SK-N-SH (cell line): ENCODE measurements around the gene ATP6V0B. TPM values are rescaled to one million over a fixed set of nuclear protein-coding genes. Genes with fewer than 3 reads are reported as not detected.

Experiments used
- CTCF ChIA-PET: fragments of 300-600, 350-600 bp; formaldehyde crosslinking; extraction: SDS; loops from one replicate; lab custom pipeline; 2021; lab: Yijun Ruan, JAX
- POLR2A ChIA-PET: fragments of 350-600 bp; sonication (Branson Sonifier 250); formaldehyde crosslinking; extraction: SDS; loops from one replicate; lab custom pipeline; 2020; ENCODE audit warnings: antibody characterized with exemption, inconsistent platforms; lab: Yijun Ruan, JAX
- DNase-seq: peaks from one replicate; pipeline ENCODE4 v3.0.0; 2012
- H2AFZ ChIP-seq: fragments of 200-600 bp; sonication (generic); 2 replicates; pipeline ENCODE4 v1.8.1; 2016; ENCODE audit warnings: antibody characterized with exemption, mild to moderate bottlenecking, low read depth
- H3F3A ChIP-seq: fragments of 200-600 bp; sonication (generic); replicated peaks from 2 replicates; pipeline ENCODE3; 2016; ENCODE audit warnings: antibody characterized with exemption, mild to moderate bottlenecking; ENCODE audit not compliant: insufficient read depth
- H3K27ac ChIP-seq, 2 experiments: fragments of 200-500 bp in 1 of 2; fragments of 200-600 bp in 1 of 2; sonication (Bioruptor generic) in 1 of 2; sonication (generic), shearing (Covaris generic) in 1 of 2; 2 replicates each; pipeline versions ENCODE4 v1.5.1 to v1.6.1; 2014 to 2016; ENCODE audit warnings: low read depth in 2 of 2, inconsistent platforms in 1 of 2, low read length in 1 of 2, mild to moderate bottlenecking in 1 of 2, mixed read lengths in 1 of 2
- H3K27me3 ChIP-seq: fragments of 200-600 bp; sonication (generic), shearing (Covaris generic); 2 replicates; pipeline ENCODE4 v1.6.1; 2016; ENCODE audit warnings: mixed run types; ENCODE audit not compliant: insufficient read depth
- H3K36me3 ChIP-seq, 2 experiments: fragments of 200-500 bp in 1 of 2; fragments of 200-600 bp in 1 of 2; sonication (Bioruptor generic) in 1 of 2; sonication (generic) in 1 of 2; replicated peaks in 1 of 2; 2 replicates each; pipeline versions ENCODE3 to v1.5.1; 2014 to 2016; ENCODE audit warnings: low read length in 1 of 2, mild to moderate bottlenecking in 1 of 2; ENCODE audit not compliant: insufficient read depth in 2 of 2, control insufficient read depth in 1 of 2
- H3K4me1 ChIP-seq, 2 experiments: fragments of 200-500 bp in 1 of 2; fragments of 200-600 bp in 1 of 2; sonication (Bioruptor generic) in 1 of 2; sonication (generic), shearing (Covaris generic) in 1 of 2; 2 replicates each; pipeline versions ENCODE4 v1.5.1 to v1.6.1; 2014 to 2016; ENCODE audit warnings: low read depth in 1 of 2, low read length in 1 of 2, mixed run types in 1 of 2; ENCODE audit not compliant: insufficient read depth in 2 of 2, control insufficient read depth in 1 of 2
- H3K4me2 ChIP-seq: fragments of 200-600 bp; sonication (generic), shearing (Covaris generic); 2 replicates; pipeline ENCODE4 v1.6.1; 2017; ENCODE audit warnings: mixed run types
- H3K4me3 ChIP-seq, 2 experiments: fragments of 200-500 bp in 1 of 2; fragments of 200-600 bp in 1 of 2; sonication (Bioruptor generic) in 1 of 2; sonication (generic), shearing (Covaris generic) in 1 of 2; 2 replicates each; pipeline versions ENCODE4 v1.5.1 to v1.8.1; 2014 to 2016; ENCODE audit warnings: low read depth in 2 of 2, inconsistent platforms in 1 of 2, low read length in 1 of 2, mild to moderate bottlenecking in 1 of 2, mixed read lengths in 1 of 2, moderate library complexity in 1 of 2
- H3K79me2 ChIP-seq: fragments of 200-600 bp; sonication (generic); 2 replicates; pipeline ENCODE4 v1.8.1; 2017; ENCODE audit warnings: mild to moderate bottlenecking; ENCODE audit not compliant: insufficient read depth
- H3K9ac ChIP-seq: fragments of 200-600 bp; sonication (generic); 2 replicates; pipeline ENCODE4 v1.6.1; 2017; ENCODE audit warnings: mixed run types
- H3K9me2 ChIP-seq: fragments of 200-600 bp; sonication (generic); 2 replicates; pipeline ENCODE4 v1.6.1; 2017; ENCODE audit warnings: mixed run types
- H3K9me3 ChIP-seq: fragments of 200-600 bp; sonication (generic); 2 replicates; pipeline ENCODE4 v1.6.1; 2017; ENCODE audit warnings: mixed run types, mild to moderate bottlenecking, moderate library complexity
- H4K20me1 ChIP-seq: fragments of 200-600 bp; sonication (generic); 2 replicates; pipeline ENCODE4 v1.6.1; 2017; ENCODE audit warnings: mild to moderate bottlenecking, mixed run types; ENCODE audit not compliant: insufficient read depth
- ELF1 ChIP-seq: IDR thresholded peaks from 2 replicates; pipeline ENCODE4 v1.4.0; 2012
- EP300 ChIP-seq, 2 experiments: IDR thresholded peaks; 2 replicates each; pipeline versions ENCODE4 v1.4.0 to v1.6.1; 2012; ENCODE audit warnings: borderline replicate concordance in 1 of 2, low read depth in 1 of 2, low read length in 1 of 2
- FOXJ3 ChIP-seq: sonication (generic); formaldehyde crosslinking; IDR thresholded peaks from 2 replicates; pipeline ENCODE4 v1.5.1; 2020; ENCODE audit warnings: mild to moderate bottlenecking, missing genetic modification reagents
- FOXM1 ChIP-seq: IDR thresholded peaks from 2 replicates; pipeline ENCODE4 v1.4.0; 2012; ENCODE audit warnings: low read depth, mild to moderate bottlenecking
- GABPA ChIP-seq: IDR thresholded peaks from 2 replicates; pipeline ENCODE4 v1.4.0; 2012; ENCODE audit warnings: low read depth, mild to moderate bottlenecking
- GATA2 ChIP-seq: sonication (generic); formaldehyde crosslinking; IDR thresholded peaks from 2 replicates; pipeline ENCODE4 v1.5.0; 2020; ENCODE audit warnings: mild to moderate bottlenecking, missing genetic modification reagents
- MEF2A ChIP-seq: IDR thresholded peaks from 2 replicates; pipeline ENCODE4 v1.4.0; 2012; ENCODE audit warnings: low read depth, borderline replicate concordance
- MXI1 ChIP-seq: IDR thresholded peaks from 2 replicates; pipeline ENCODE4 v1.6.1; 2012; ENCODE audit warnings: mild to moderate bottlenecking, low read depth, low read length, improper control_type of control experiment
- POLR2AphosphoS5 ChIP-seq: IDR thresholded peaks from 2 replicates; pipeline ENCODE4 v1.6.1; 2012; ENCODE audit warnings: low read depth, low read length
- RAD21 ChIP-seq: IDR thresholded peaks from 2 replicates; pipeline ENCODE4 v1.6.1; 2012; ENCODE audit warnings: mild to moderate bottlenecking, low read length
- RCOR1 ChIP-seq: fragments of 150-350 bp; IDR thresholded peaks from 2 replicates; pipeline ENCODE4 v1.6.1; 2017; ENCODE audit warnings: antibody characterized with exemption, low read length
- RFX5 ChIP-seq: IDR thresholded peaks from 2 replicates; pipeline ENCODE4 v1.6.1; 2012; ENCODE audit warnings: mild to moderate bottlenecking, improper control_type of control experiment, low read length
- RXRA ChIP-seq: IDR thresholded peaks from 2 replicates; pipeline ENCODE4 v1.4.0; 2012; ENCODE audit warnings: low read depth, mild to moderate bottlenecking, borderline replicate concordance
- SIN3A ChIP-seq: IDR thresholded peaks from 2 replicates; pipeline ENCODE4 v1.6.1; 2012; ENCODE audit warnings: low read depth, mild to moderate bottlenecking, low read length, moderate library complexity, borderline replicate concordance
- SMC3 ChIP-seq: IDR thresholded peaks from 2 replicates; pipeline ENCODE4 v1.6.1; 2012; ENCODE audit warnings: low read depth, low read length, improper control_type of control experiment
- TAF1 ChIP-seq: IDR thresholded peaks from 2 replicates; pipeline ENCODE4 v1.6.1; 2012; ENCODE audit warnings: low read depth, mild to moderate bottlenecking, low read length, moderate library complexity, borderline replicate concordance
- TCF12 ChIP-seq: IDR thresholded peaks from 2 replicates; pipeline ENCODE4 v1.4.0; 2012
- WGBS: methylation state at CpG from one replicate; pipeline ENCODE4 v1.1.6; 2017; ENCODE audit warnings: low lambda C conversion rate; 5-methylcytosine and 5-hydroxymethylcytosine counted together
- polyA plus RNA-seq, 3 experiments: library from polyadenylated mRNA; depleted of rRNA; stranded (reverse); fragments of >200 nt; gene quantifications; 2 replicates each; pipeline ENCODE4 v1.2.3, GENCODE V29; 2012
- TF ChIP-seq, protein P1 (sequence below): IDR thresholded peaks from 2 replicates; pipeline ENCODE4 v1.4.0; 2012; ENCODE audit warnings: low read depth, borderline replicate concordance
- TF ChIP-seq, protein P2 (sequence below): fragments of 150-350 bp; IDR thresholded peaks from 2 replicates; pipeline ENCODE4 v1.6.1; 2017; ENCODE audit warnings: antibody characterized with exemption, low read length, low read depth, borderline replicate concordance

The ATP6V0B gene
- polyA plus RNA-seq, 1 of the 3 experiments (the other 2 are of a cell fraction): 180 TPM

DNA sequence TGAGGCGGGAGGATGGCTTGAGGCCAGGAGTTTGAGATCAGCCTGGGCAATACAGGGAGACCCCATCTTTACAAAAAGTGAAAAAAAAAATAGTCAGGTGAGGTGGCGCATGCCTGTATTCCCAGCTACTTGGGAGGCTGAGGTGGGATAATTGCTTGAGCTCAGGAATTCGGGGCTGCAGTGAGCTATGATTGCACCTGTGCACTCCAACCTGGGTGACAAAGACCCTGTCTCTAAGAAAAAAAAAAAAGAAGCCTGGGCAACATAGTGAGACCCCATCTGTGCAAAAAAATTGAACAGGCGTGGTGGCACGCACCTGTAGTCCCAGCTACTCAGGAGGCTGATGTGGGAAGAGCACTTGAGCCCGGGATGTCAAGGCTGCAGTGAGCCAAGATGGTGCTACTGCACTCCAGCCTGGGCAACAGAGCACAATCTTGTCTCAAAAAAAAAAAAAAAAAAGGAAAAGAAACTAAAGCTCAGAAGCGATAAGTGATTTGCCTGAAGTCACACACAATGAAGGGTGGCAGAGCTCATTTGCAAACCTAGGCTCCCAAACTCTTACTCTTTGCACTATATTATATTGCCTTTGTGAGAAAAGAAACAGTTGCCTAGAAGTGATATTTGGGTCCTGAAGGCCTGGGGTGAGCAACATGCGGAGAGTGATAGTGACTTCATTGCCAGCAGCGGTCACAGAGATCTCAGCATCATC lies 18.6 kb downstream of the ATP6V0B start:
- DNase-seq: no peak
- H4K20me1 ChIP-seq: no peaks in the 10 kb centered on the region
- H3K4me3 ChIP-seq: no peak overlapping the region
- H3K4me1 ChIP-seq: peaks cover 8 to 58% of the 10 kb centered on the region in 2 experiments
- H3K9me2 ChIP-seq: no peaks in the 10 kb centered on the region
- H3K9me3 ChIP-seq: no peaks in the 10 kb centered on the region
- POLR2A ChIA-PET: no interaction called here
- no peaks in the 10 kb centered on the region for H3K79me2 ChIP-seq
- H3K9ac ChIP-seq: no peak overlapping the region
- no peaks in the 10 kb centered on the region for H3K27me3 ChIP-seq
- peaks cover 8% of the 10 kb centered on the region for H3F3A ChIP-seq
- 98% methylated on average over 9 of the region's 9 CpGs for WGBS
- no peak overlapping the region for H3K27ac ChIP-seq
- H3K36me3 ChIP-seq: no peaks in the 10 kb centered on the region
- H3K4me2 ChIP-seq: no peak overlapping the region
- H2AFZ ChIP-seq: no peak overlapping the region
- CTCF ChIA-PET: interaction anchor here (0.7 to 20.6 kb wide), 6 partner anchors 8 to 287 kb away, joined by 3 to 598 read pairs (median 3); partner anchors contain the start of gene SLC6A9
- TF ChIP-seq TCF12: no peak
- TF ChIP-seq ELF1: no peak
- no peak for TF ChIP-seq FOXM1
- TF ChIP-seq RCOR1: no peak
- no peak for TF ChIP-seq POLR2AphosphoS5
- TF ChIP-seq, protein P1, sequence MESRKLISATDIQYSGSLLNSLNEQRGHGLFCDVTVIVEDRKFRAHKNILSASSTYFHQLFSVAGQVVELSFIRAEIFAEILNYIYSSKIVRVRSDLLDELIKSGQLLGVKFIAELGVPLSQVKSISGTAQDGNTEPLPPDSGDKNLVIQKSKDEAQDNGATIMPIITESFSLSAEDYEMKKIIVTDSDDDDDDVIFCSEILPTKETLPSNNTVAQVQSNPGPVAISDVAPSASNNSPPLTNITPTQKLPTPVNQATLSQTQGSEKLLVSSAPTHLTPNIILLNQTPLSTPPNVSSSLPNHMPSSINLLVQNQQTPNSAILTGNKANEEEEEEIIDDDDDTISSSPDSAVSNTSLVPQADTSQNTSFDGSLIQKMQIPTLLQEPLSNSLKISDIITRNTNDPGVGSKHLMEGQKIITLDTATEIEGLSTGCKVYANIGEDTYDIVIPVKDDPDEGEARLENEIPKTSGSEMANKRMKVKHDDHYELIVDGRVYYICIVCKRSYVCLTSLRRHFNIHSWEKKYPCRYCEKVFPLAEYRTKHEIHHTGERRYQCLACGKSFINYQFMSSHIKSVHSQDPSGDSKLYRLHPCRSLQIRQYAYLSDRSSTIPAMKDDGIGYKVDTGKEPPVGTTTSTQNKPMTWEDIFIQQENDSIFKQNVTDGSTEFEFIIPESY: no peak
- TF ChIP-seq RAD21: no peak
- no peak for TF ChIP-seq RXRA
- no peak for TF ChIP-seq MXI1

DNA sequence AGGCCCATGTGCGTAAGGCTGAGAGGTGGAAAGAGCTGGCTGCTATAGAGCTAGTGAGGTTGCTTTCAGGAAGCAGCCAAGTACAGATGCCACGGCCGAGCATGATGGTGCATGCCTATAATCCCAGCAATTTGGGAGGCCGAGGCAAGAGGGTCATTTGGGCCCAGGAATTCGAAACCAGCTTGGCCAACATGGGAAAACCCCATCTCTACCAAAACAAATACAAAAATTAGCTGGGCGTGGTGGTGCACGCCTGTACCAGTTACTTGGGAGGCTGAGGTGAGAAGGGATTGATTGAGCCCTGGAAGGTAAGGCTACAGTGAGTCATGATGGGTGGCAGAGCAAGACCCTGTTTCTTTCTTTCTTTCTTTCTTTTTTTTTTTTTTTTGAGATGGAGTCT lies 19.3 kb downstream of the ATP6V0B start:
- Histone ChIP-seq H3K79me2 (no peaks in the 10 kb centered on the region), H3K27ac (no peak overlapping the region; a peak in 1 of 4 replicates), H3K36me3 (no peaks in the 10 kb centered on the region), H3K9me3 (no peaks in the 10 kb centered on the region), H3K4me2 (no peak overlapping the region), H2AFZ (no peak overlapping the region), H3K27me3 (no peaks in the 10 kb centered on the region), H3K9me2 (no peaks in the 10 kb centered on the region), H3K4me1 (peaks cover 8 to 65% of the 10 kb centered on the region in 2 experiments), H3F3A (peaks cover 8% of the 10 kb centered on the region), H3K9ac (no peak overlapping the region), H4K20me1 (no peaks in the 10 kb centered on the region), H3K4me3 (no peak overlapping the region)
- CTCF ChIA-PET: interaction anchor here (0.7 to 20.6 kb wide), 4 partner anchors 11 to 108 kb away, joined by 3 to 598 read pairs (median 4); partner anchors contain the start of gene SLC6A9
- POLR2A ChIA-PET: no interaction called here
- DNase-seq: no peak
- no peak for TF ChIP-seq SIN3A
- TF ChIP-seq SMC3: no peak
- TF ChIP-seq GATA2: no peak
- TF ChIP-seq FOXJ3 (CRISPR knock-in tag): no peak
- TF ChIP-seq, protein P1: no peak
- no peak for TF ChIP-seq MEF2A
- TF ChIP-seq, protein P2, sequence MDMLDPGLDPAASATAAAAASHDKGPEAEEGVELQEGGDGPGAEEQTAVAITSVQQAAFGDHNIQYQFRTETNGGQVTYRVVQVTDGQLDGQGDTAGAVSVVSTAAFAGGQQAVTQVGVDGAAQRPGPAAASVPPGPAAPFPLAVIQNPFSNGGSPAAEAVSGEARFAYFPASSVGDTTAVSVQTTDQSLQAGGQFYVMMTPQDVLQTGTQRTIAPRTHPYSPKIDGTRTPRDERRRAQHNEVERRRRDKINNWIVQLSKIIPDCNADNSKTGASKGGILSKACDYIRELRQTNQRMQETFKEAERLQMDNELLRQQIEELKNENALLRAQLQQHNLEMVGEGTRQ: no peak
- no peak for TF ChIP-seq RFX5
- no peak for TF ChIP-seq FOXM1
- no peak for TF ChIP-seq POLR2AphosphoS5
- TF ChIP-seq TAF1: no peak
- TF ChIP-seq EP300 (IDR thresholded peaks at IDR 0.05; ENCODE audit: borderline replicate concordance in 1 of 2, low read depth in 1 of 2, low read length in 1 of 2): no peak
- TF ChIP-seq GABPA: no peak
- TF ChIP-seq RCOR1: no peak
- WGBS: 97% methylated on average over 7 of the region's 7 CpGs
